Stimulated activated CD4-positive, alpha-beta T cell treated with anti-CD3 and anti-CD28 coated beads, TNF-alpha, amount 100 ng/mL, for 48 hours (primary cell): ENCODE data around the gene PABPN1L.
"Not testable (repeated sequence)": the region's sequence is repeated elsewhere in the genome, so short reads cannot be mapped to it uniquely, and the experiment has no call there.

Experiments
- DNase-seq, 3 donors: peaks; one replicate each; pipeline ENCODE4 v3.0.0-alpha.2; 2020; ENCODE audit warnings: low read depth in 3 of 3

PABPN1L gene

DNA sequence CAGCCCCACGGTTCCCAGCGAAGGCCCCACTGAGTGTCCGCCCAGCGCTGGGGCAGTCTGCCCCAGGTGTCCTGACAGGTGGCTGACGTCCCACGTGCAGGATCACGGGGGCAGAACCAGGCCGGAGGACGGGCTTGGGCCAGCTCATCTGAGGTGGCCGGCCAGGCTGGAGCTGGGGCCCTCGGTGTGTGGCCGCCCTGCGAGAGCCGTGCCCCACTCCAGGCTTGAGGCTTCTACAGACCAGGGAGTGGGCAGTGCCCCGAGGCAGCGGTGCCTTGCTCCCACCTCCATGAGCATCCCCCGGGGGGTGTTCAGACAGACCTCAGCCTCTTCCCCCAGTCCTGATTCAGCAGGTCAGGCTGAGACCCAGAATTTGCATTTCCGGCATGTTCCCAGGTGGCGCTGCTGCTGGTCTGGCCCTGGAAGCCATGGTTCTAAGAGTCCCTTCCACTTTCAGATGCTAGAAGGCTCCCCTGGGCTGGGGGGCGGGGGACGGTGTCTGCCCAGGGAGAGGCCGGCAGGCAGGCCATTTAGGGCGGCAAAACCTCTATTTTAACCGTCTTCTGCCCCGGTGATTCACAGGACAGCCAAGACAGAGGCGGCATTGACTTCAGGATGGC is 35.4 kb upstream of the PABPN1L start:
- DNase-seq, result no peak

DNA sequence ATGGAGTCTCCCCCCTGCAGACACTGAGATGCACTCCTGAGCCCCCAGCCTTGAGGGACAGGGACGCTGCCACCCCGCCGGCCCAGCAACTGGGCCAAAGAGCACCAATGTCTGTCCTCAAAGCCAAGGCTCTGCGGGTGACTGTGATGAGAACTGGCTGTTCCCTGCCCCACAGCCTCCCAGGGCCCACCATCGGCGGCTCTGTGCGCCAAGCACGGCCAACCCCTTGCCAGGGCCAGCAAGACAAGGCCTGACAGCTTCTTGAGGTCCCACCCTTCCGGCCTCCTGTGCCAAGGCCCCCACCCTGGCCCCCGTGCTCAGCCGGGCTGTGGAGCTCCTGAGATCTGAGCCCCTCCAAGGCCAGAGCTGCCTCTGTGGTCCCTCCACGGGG is 34.2 kb upstream of the PABPN1L start:
- DNase-seq, result no peak

GRCh38 chr16:88899901-88900661 is 33.6 kb upstream of the PABPN1L start:
- DNase-seq, result no peak

DNA sequence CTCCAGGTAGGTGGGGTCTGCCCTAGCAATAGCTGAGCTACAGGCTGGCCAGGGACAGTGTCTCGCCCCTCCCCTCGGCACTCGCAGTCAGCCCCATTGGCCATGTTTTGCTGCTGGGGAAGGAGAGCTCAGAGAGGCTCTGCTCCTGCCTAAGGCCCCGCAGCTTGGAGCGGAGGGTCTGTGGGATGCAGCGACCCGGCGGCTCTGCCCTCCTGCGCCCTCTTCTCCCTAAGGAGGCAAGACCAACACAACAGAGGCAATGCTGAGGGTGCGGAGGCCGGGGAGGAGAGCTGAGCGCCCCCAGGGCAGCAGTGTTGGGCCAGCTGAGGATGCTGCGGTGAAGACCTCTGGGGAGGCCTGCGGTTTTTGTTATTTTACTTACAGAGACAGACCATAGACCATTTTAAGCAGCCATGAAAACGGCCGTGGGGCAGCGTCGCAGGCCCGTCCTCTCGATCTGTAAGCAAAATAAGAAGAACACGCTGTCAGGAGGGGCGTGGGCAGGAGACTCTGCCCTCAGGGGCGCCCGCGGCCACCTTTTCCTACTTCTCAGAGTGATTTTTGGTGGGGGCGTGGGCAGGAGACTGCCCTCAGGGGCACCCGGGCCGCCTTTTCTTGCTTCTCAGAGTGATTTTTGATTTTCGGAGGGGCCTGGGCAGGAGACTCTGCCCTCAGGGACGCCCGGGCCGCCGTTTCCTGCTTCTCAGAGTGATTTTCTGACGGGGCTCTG is 31.4 kb upstream of the PABPN1L start:
- no peak for DNase-seq

GRCh38 chr16:88896238-88897070 is 30.0 kb upstream of the PABPN1L start:
- DNase-seq, result no peak

- DNase-seq, result no peak
Measured at GRCh38 chr16:88895335-88895734, 28.9 kb upstream of the PABPN1L start.

GRCh38 chr16:88894681-88895300 is 28.3 kb upstream of the PABPN1L start:
- no peak for DNase-seq

- DNase-seq, result not testable (repeated sequence)
Measured at GRCh38 chr16:88894266-88894665, 27.8 kb upstream of the PABPN1L start.

DNA sequence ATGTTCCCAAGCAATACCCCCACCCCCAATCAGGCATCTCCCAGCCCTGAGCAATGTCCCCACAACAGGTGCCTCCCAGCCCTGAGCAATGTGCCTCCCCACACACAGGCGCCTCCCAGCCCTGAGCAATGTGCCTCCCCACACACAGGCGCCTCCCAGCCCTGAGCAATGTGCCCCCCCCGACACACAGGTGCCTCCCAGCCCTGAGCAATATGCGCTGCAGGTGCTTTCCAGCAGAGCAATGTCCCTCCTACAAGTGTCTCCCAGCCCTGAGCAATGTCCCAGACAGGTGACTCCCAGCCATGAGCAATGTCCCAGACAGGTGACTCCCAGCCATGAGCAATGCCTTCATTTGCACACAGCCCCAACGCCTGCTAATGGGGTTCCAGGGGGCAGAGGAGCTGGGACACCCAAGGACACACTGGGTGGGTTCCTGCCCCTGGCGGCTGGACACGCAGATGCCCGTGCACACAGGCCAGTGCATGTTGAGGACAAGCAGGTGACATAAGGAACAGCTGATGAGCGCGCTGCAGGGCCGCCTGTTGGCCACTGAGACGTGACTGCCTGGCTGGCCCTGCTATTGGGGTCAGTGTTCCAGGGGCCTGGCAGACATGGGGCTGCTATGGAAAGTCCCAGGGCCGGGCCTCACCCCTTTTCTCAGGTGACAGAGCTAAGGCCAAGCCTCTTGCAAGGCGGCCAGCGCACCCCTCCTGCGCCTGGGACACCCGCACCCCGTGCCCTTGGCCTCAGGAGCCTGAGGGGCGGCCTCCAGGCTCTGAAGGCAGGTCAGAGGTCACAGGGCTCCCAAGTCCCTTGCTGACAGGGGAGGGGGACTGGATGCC is 26.9 kb upstream of the PABPN1L start:
- no peak for DNase-seq

GRCh38 chr16:88892065-88892464 is 25.6 kb upstream of the PABPN1L start:
- DNase-seq, result no peak

DNA sequence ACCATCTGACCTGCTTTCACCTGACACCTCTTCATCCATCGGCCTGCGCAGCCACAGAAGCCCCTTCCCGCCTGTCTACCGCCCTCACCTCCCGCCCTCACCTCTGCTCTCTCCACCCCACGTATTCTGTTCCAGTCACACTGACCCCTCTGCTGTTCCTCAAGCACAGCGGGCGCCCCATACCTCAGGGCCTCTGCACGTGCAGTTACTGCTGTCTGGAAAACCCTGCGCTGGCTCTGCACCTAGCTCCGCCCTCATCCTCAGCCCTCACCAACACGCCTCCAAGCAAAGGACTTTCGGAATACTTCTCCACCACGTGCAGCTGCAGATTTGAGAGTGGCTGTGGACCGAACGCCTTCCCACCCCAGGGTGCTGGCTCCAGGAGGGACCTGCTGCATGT is 24.6 kb upstream of the PABPN1L start:
- DNase-seq, result no peak

- not testable (repeated sequence) for DNase-seq
Measured at GRCh38 chr16:88889702-88890352, 23.4 kb upstream of the PABPN1L start.

- no peak for DNase-seq
Measured at GRCh38 chr16:88888461-88889387, 22.3 kb upstream of the PABPN1L start.

DNA sequence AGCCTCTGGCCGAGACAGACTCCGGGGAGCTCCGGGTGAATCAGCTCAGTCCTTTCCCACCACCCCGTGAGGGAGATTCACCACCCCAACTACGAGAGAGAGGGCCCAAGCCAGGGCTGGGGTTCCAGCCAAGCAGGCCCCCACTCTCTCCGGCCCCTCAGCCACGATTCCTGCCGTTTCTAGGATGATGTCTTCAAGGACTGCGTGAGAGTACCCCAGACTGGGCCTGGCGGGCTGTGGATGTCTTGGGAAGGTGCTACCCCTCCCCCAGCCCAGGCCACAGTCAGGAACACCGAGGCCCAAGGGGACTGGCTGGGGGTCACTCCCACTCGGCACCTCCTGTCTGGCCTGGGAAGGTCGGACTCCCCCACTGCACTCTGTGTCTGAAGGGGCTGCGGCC is 21.6 kb upstream of the PABPN1L start:
- no peak for DNase-seq

DNA sequence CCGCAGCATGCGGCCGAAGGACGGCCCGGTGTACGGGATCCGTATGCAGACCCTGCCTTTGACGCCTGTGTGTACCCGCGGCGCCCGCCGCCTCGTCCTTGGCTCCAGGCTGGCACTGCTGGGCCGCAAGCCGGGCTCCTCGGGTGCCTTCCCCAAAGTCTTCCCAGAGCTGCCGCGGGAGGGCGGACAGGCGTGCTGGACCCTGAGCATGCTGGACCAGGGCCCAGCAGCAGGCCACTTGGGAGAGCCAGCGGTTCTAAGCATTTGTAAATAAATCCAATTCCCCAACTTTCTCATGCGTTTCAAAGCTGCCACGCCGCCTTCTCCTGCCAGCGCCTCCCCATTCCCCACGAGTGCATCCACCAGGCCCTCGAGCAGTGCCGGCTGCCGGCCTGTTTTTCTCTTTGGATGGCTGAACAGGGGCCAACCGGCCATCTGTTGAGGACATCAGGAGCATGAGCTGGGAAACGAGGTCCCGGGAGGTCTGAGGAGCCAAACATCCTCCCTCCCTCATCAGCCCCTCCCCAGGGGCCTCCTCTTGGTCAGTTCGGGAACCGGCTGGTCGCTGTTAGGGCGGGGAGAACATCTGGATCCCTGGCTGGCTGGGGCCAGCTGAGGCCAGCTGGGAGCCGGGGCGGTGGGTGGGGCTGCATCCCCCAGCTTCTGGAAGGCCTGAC is 20.5 kb upstream of the PABPN1L start:
- DNase-seq, result no peak

- no peak for DNase-seq
Measured at GRCh38 chr16:88886420-88886844, 20.0 kb upstream of the PABPN1L start.

DNA sequence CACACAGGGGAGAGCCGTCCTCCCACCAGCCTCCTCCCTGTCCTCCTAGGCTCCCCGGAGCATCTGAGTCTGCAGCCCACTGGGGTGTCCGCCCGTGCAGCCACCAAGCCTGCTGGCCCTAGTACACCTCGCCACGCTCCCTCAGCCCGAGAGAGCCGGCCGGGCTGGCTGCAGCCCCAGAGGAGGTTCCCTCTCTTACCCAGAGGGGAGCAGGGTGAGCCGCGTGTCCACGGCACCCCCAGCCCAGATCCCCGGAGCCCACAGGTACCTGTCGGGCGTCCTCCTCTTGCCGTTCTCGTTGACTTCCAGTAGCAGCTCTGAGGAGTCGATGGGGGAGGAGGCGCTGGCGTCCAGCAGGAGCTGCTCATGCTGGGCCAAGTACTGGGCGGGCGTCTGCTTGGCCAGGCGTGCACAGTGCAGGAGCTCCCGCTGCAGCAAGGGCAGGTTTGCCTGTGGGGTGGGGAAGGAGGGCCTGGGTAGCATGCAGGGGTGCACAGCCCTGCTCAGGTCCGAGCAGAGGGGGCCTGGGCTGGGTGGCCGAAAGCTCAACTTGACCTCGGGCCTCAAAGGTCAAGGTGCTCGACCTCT is 19.3 kb upstream of the PABPN1L start:
- DNase-seq, result no peak
